Endothelial cell of umbilical vein (primary cell): ENCODE data around the gene PLD2.

ENCODE experiments used
- MYC ChIP-seq: IDR thresholded peaks from one replicate; pipeline ENCODE4 v1.6.1; 2011; ENCODE audit warnings: mild to moderate bottlenecking, low read depth, low read length
- POLR2A ChIP-seq: IDR thresholded peaks from 2 replicates; pipeline ENCODE4 v1.6.1; 2012; ENCODE audit warnings: low read depth, mild to moderate bottlenecking, control low read depth, low read length
- TF ChIP-seq, protein P1 (sequence below), 2 donors: IDR thresholded peaks; 1 replicate in 1 of 2; 2 replicates in 1 of 2; pipeline ENCODE4 v1.5.1; 2011; ENCODE audit warnings: low read length in 2 of 2, mild to moderate bottlenecking in 2 of 2, moderate library complexity in 2 of 2, control low read depth in 1 of 2, inconsistent platforms in 1 of 2, low read depth in 1 of 2; ENCODE audit not compliant: insufficient read depth in 1 of 2; ENCODE audit errors: extremely low read depth in 1 of 2

DNA sequence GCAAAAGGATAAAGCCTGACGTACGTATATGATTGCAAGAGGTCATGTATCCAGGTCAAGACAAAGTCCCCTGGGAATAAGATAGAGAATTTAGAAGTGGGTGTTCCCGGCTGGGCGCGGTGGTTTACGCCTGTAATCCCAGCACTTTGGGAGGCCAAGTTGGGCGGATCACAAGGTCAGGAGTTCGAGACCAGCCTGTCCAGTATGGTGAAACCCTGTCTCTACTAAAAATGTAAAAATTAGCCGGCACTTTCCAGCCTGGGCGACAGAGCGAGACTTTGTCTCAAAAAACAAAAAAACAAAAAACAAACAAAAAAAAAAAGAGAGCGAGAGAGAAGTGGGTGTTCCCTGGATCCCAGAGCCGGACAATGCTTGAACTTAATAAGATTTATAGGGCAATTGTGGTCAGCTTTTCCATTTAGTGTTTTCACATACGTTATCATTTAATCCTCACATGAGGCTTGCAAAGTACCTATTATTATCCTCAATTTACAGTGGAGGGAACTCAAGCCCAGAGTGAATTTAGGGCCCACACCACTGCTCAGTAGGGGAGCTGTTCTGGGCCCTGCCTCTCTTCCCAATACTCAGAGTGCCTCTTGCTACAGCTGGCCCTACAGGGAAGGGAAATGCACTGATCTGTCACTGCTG, 18.7 kb upstream of the PLD2 start:
- TF ChIP-seq MYC, result no peak
- TF ChIP-seq, protein P1, sequence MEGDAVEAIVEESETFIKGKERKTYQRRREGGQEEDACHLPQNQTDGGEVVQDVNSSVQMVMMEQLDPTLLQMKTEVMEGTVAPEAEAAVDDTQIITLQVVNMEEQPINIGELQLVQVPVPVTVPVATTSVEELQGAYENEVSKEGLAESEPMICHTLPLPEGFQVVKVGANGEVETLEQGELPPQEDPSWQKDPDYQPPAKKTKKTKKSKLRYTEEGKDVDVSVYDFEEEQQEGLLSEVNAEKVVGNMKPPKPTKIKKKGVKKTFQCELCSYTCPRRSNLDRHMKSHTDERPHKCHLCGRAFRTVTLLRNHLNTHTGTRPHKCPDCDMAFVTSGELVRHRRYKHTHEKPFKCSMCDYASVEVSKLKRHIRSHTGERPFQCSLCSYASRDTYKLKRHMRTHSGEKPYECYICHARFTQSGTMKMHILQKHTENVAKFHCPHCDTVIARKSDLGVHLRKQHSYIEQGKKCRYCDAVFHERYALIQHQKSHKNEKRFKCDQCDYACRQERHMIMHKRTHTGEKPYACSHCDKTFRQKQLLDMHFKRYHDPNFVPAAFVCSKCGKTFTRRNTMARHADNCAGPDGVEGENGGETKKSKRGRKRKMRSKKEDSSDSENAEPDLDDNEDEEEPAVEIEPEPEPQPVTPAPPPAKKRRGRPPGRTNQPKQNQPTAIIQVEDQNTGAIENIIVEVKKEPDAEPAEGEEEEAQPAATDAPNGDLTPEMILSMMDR (IDR thresholded peaks at IDR 0.05; ENCODE audit: extremely low read depth in 1 of 2, insufficient read depth in 1 of 2, low read depth in 1 of 2, low read length in 2 of 2), result no peak
- TF ChIP-seq POLR2A, result no peak
